GM23338 (cell line): ENCODE data around the gene IGSF5. TPM values are rescaled to one million over a fixed set of nuclear protein-coding genes. Genes with fewer than 3 reads are reported as not detected.

Experiments used
- ATAC-seq: fragments of 200-7000 bp; cut with Tn5 transposase; 3 replicates; pipeline ENCODE4 v1.9.1; 2020
- DNase-seq: peaks from one replicate; pipeline ENCODE4 v3.0.0-alpha.2; 2015; ENCODE audit warnings: low spot score
- H2AFZ ChIP-seq: fragments of 200-600 bp; sonication (generic); 2 replicates; pipeline ENCODE4 v1.8.0; 2016; ENCODE audit warnings: antibody characterized with exemption, mild to moderate bottlenecking, moderate library complexity
- H3F3A ChIP-seq: fragments of 200-600 bp; sonication (generic); replicated peaks from 2 replicates; pipeline ENCODE4 v1.8.0; 2017; ENCODE audit warnings: antibody characterized with exemption, mixed run types, low read depth
- H3K27ac ChIP-seq: fragments of 200-600 bp; sonication (generic); 2 replicates; pipeline ENCODE4 v1.6.1; 2016; ENCODE audit warnings: low read depth
- H3K27me3 ChIP-seq: fragments of 200-600 bp; sonication (generic); 2 replicates; pipeline ENCODE4 v1.8.0; 2016; ENCODE audit warnings: mild to moderate bottlenecking, mixed run types, moderate library complexity; ENCODE audit not compliant: insufficient read depth
- H3K36me3 ChIP-seq: fragments of 200-600 bp; sonication (generic); 2 replicates; pipeline ENCODE4 v1.8.0; 2016; ENCODE audit warnings: mild to moderate bottlenecking; ENCODE audit not compliant: insufficient read depth
- H3K4me1 ChIP-seq: fragments of 200-600 bp; sonication (generic); 2 replicates; pipeline ENCODE4 v1.8.0; 2016; ENCODE audit warnings: mild to moderate bottlenecking, moderate library complexity; ENCODE audit not compliant: insufficient read depth
- H3K4me2 ChIP-seq: fragments of 200-600 bp; sonication (generic); 2 replicates; pipeline ENCODE4 v1.7.1; 2017; ENCODE audit warnings: mixed run types
- H3K4me3 ChIP-seq: fragments of 200-600 bp; sonication (generic); 2 replicates; pipeline ENCODE4 v1.6.1; 2016; ENCODE audit warnings: mixed run types
- H3K79me2 ChIP-seq: fragments of 200-600 bp; sonication (generic); replicated peaks from 2 replicates; pipeline ENCODE4 v1.8.0; 2017; ENCODE audit warnings: mild to moderate bottlenecking; ENCODE audit not compliant: insufficient read depth
- H3K9me2 ChIP-seq: fragments of 200-600 bp; sonication (generic); 2 replicates; pipeline ENCODE4 v1.8.0; 2017; ENCODE audit not compliant: insufficient read depth
- H4K20me1 ChIP-seq: fragments of 200-600 bp; sonication (generic); replicated peaks from 2 replicates; pipeline ENCODE4 v1.8.0; 2017; ENCODE audit warnings: mild to moderate bottlenecking; ENCODE audit not compliant: insufficient read depth
- H3K27ac Mint-ChIP-seq: 2 replicates; pipeline ENCODE4 v1.8.0; 2020; ENCODE audit warnings: inconsistent platforms, mild to moderate bottlenecking, moderate library complexity, mixed read lengths
- H3K27me3 Mint-ChIP-seq: 3 replicates; pipeline ENCODE4 v1.8.0; 2022; ENCODE audit warnings: low read depth, mild to moderate bottlenecking, moderate library complexity, mixed read lengths, inconsistent platforms; ENCODE audit not compliant: insufficient read depth, poor library complexity
- H3K36me3 Mint-ChIP-seq: 3 replicates; pipeline ENCODE4 v1.8.0; 2021; ENCODE audit warnings: low read depth, mild to moderate bottlenecking, inconsistent platforms, moderate library complexity, mixed read lengths
- H3K4me1 Mint-ChIP-seq: 3 replicates; pipeline ENCODE4 v1.8.0; 2020; ENCODE audit warnings: mild to moderate bottlenecking, inconsistent platforms, mixed read lengths
- H3K4me3 Mint-ChIP-seq: 3 replicates; pipeline ENCODE4 v1.8.0; 2021; ENCODE audit warnings: moderate library complexity, mild to moderate bottlenecking, inconsistent platforms, mixed read lengths
- H3K9me3 Mint-ChIP-seq: 3 replicates; pipeline ENCODE4 v1.8.0; 2020; ENCODE audit warnings: moderate library complexity, mild to moderate bottlenecking, inconsistent platforms, mixed read lengths
- EZH2 ChIP-seq: fragments of 200-600 bp; sonication (generic); IDR thresholded peaks from one replicate; pipeline ENCODE4 v1.8.0; 2017; ENCODE audit warnings: antibody characterized with exemption, mild to moderate bottlenecking, low read depth; ENCODE audit not compliant: unreplicated experiment
- NANOG ChIP-seq: IDR thresholded peaks from 2 replicates; pipeline ENCODE4 v1.6.1; 2016; ENCODE audit warnings: antibody characterized with exemption, borderline replicate concordance
- POLR2AphosphoS5 ChIP-seq: IDR thresholded peaks from 2 replicates; pipeline ENCODE4 v1.6.1; 2016; ENCODE audit warnings: antibody characterized with exemption, low read depth
- ZNF114 ChIP-seq: fragments of 250-450 bp; sonication (Bioruptor Pico); IDR thresholded peaks from 2 replicates; pipeline ENCODE4 v1.5.0; 2020; ENCODE audit warnings: mild to moderate bottlenecking, moderate library complexity
- polyA plus RNA-seq: library from polyadenylated mRNA; unstranded; fragments of >200 nt; fragmentation: Nextera tagmentation; extraction: Ambion mirVana; gene quantifications from 2 replicates; pipeline ENCODE4 v1.2.1, GENCODE V29; 2016
- total RNA-seq: library from RNA; depleted of rRNA; stranded (reverse); fragments of >200 nt; shearing (Covaris generic); gene quantifications from 2 replicates; pipeline ENCODE4 v1.2.3, GENCODE V29; 2014
- TF ChIP-seq, protein P1 (sequence below): IDR thresholded peaks from one replicate; pipeline ENCODE4 v1.6.1; 2018; ENCODE audit warnings: antibody characterized with exemption; ENCODE audit not compliant: unreplicated experiment
- TF ChIP-seq, protein P2 (sequence below): IDR thresholded peaks from 2 replicates; pipeline ENCODE4 v1.6.1; 2016; ENCODE audit warnings: antibody characterized with exemption
- TF ChIP-seq, protein P3 (sequence below): fragments of 250-450 bp; sonication (Bioruptor Pico); IDR thresholded peaks from 2 replicates; pipeline ENCODE4 v1.5.0; 2020; ENCODE audit warnings: mild to moderate bottlenecking, moderate library complexity
- TF ChIP-seq, protein P4 (sequence below), 2 experiments: fragments of 200-600 bp in 1 of 2; sonication (generic) in 1 of 2; conservative IDR thresholded peaks; 2 replicates each; pipeline versions ENCODE4 v1.5.1 to v1.6.1; 2016 to 2017; ENCODE audit warnings: antibody characterized with exemption in 2 of 2, low read depth in 2 of 2, mild to moderate bottlenecking in 2 of 2, moderate library complexity in 1 of 2

The IGSF5 gene
- total and polyA plus RNA-seq, 2 experiments from 2014 or later, result 4.4 to 10.1 TPM

DNA sequence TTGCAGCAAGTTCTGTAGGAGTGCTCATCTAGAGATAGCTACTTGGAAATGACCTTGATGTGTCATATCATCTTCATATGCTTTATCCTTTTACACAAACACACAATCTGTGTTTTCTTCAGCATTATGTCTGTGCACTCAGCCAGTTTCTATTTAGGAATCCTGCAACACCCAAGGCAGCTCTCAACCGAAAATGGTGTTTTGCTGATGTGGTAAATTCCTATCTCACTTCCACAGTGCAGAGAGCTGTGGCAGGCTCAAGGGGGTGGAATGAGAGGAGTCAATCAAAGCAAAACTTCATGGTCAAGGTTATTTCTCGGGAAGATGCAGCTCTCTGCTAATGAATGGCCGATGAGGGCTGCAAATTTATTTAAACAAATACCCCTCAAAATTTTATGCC lies 59.3 kb downstream of the IGSF5 start:
- Histone ChIP-seq H4K20me1 (no peaks in the 10 kb centered on the region), H3K4me3 (no peak overlapping the region), H3K79me2 (no peaks in the 10 kb centered on the region), H3K36me3 (no peaks in the 10 kb centered on the region), H2AFZ (no peak overlapping the region), H3F3A (no peaks in the 10 kb centered on the region), H3K9me2 (no peaks in the 10 kb centered on the region), H3K27me3 (no peaks in the 10 kb centered on the region), H3K27ac (no peak overlapping the region), H3K4me1 (no peaks in the 10 kb centered on the region), H3K4me2 (no peak overlapping the region)
- Mint-ChIP-seq H3K36me3 (peaks cover 4% of the 10 kb centered on the region; the same call in 1 of the 3 replicates), H3K9me3 (no peaks in the 10 kb centered on the region), H3K27me3 (peaks cover 4% of the 10 kb centered on the region), H3K4me1 (no peaks in the 10 kb centered on the region), H3K27ac (no peak overlapping the region), H3K4me3 (no peak overlapping the region)
- no peak for TF ChIP-seq POLR2AphosphoS5
- TF ChIP-seq NANOG, result no peak
- no peak for TF ChIP-seq EZH2
- no peak for TF ChIP-seq ZNF114
- TF ChIP-seq, protein P1, sequence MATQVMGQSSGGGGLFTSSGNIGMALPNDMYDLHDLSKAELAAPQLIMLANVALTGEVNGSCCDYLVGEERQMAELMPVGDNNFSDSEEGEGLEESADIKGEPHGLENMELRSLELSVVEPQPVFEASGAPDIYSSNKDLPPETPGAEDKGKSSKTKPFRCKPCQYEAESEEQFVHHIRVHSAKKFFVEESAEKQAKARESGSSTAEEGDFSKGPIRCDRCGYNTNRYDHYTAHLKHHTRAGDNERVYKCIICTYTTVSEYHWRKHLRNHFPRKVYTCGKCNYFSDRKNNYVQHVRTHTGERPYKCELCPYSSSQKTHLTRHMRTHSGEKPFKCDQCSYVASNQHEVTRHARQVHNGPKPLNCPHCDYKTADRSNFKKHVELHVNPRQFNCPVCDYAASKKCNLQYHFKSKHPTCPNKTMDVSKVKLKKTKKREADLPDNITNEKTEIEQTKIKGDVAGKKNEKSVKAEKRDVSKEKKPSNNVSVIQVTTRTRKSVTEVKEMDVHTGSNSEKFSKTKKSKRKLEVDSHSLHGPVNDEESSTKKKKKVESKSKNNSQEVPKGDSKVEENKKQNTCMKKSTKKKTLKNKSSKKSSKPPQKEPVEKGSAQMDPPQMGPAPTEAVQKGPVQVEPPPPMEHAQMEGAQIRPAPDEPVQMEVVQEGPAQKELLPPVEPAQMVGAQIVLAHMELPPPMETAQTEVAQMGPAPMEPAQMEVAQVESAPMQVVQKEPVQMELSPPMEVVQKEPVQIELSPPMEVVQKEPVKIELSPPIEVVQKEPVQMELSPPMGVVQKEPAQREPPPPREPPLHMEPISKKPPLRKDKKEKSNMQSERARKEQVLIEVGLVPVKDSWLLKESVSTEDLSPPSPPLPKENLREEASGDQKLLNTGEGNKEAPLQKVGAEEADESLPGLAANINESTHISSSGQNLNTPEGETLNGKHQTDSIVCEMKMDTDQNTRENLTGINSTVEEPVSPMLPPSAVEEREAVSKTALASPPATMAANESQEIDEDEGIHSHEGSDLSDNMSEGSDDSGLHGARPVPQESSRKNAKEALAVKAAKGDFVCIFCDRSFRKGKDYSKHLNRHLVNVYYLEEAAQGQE, result no peak
- TF ChIP-seq, protein P2, sequence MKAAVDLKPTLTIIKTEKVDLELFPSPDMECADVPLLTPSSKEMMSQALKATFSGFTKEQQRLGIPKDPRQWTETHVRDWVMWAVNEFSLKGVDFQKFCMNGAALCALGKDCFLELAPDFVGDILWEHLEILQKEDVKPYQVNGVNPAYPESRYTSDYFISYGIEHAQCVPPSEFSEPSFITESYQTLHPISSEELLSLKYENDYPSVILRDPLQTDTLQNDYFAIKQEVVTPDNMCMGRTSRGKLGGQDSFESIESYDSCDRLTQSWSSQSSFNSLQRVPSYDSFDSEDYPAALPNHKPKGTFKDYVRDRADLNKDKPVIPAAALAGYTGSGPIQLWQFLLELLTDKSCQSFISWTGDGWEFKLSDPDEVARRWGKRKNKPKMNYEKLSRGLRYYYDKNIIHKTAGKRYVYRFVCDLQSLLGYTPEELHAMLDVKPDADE, result no peak
- TF ChIP-seq, protein P3, sequence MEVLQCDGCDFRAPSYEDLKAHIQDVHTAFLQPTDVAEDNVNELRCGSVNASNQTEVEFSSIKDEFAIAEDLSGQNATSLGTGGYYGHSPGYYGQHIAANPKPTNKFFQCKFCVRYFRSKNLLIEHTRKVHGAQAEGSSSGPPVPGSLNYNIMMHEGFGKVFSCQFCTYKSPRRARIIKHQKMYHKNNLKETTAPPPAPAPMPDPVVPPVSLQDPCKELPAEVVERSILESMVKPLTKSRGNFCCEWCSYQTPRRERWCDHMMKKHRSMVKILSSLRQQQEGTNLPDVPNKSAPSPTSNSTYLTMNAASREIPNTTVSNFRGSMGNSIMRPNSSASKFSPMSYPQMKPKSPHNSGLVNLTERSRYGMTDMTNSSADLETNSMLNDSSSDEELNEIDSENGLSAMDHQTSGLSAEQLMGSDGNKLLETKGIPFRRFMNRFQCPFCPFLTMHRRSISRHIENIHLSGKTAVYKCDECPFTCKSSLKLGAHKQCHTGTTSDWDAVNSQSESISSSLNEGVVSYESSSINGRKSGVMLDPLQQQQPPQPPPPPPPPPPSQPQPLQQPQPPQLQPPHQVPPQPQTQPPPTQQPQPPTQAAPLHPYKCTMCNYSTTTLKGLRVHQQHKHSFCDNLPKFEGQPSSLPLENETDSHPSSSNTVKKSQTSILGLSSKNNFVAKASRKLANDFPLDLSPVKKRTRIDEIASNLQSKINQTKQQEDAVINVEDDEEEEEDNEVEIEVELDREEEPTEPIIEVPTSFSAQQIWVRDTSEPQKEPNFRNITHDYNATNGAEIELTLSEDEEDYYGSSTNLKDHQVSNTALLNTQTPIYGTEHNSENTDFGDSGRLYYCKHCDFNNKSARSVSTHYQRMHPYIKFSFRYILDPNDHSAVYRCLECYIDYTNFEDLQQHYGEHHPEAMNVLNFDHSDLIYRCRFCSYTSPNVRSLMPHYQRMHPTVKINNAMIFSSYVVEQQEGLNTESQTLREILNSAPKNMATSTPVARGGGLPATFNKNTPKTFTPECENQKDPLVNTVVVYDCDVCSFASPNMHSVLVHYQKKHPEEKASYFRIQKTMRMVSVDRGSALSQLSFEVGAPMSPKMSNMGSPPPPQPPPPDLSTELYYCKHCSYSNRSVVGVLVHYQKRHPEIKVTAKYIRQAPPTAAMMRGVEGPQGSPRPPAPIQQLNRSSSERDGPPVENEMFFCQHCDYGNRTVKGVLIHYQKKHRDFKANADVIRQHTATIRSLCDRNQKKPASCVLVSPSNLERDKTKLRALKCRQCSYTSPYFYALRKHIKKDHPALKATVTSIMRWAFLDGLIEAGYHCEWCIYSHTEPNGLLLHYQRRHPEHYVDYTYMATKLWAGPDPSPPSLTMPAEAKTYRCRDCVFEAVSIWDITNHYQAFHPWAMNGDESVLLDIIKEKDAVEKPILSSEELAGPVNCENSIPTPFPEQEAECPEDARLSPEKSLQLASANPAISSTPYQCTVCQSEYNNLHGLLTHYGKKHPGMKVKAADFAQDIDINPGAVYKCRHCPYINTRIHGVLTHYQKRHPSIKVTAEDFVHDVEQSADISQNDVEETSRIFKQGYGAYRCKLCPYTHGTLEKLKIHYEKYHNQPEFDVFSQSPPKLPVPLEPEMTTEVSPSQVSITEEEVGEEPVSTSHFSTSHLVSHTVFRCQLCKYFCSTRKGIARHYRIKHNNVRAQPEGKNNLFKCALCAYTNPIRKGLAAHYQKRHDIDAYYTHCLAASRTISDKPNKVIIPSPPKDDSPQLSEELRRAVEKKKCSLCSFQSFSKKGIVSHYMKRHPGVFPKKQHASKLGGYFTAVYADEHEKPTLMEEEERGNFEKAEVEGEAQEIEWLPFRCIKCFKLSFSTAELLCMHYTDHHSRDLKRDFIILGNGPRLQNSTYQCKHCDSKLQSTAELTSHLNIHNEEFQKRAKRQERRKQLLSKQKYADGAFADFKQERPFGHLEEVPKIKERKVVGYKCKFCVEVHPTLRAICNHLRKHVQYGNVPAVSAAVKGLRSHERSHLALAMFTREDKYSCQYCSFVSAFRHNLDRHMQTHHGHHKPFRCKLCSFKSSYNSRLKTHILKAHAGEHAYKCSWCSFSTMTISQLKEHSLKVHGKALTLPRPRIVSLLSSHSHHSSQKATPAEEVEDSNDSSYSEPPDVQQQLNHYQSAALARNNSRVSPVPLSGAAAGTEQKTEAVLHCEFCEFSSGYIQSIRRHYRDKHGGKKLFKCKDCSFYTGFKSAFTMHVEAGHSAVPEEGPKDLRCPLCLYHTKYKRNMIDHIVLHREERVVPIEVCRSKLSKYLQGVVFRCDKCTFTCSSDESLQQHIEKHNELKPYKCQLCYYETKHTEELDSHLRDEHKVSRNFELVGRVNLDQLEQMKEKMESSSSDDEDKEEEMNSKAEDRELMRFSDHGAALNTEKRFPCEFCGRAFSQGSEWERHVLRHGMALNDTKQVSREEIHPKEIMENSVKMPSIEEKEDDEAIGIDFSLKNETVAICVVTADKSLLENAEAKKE (CRISPR knock-in tag), result no peak
- TF ChIP-seq, protein P4, sequence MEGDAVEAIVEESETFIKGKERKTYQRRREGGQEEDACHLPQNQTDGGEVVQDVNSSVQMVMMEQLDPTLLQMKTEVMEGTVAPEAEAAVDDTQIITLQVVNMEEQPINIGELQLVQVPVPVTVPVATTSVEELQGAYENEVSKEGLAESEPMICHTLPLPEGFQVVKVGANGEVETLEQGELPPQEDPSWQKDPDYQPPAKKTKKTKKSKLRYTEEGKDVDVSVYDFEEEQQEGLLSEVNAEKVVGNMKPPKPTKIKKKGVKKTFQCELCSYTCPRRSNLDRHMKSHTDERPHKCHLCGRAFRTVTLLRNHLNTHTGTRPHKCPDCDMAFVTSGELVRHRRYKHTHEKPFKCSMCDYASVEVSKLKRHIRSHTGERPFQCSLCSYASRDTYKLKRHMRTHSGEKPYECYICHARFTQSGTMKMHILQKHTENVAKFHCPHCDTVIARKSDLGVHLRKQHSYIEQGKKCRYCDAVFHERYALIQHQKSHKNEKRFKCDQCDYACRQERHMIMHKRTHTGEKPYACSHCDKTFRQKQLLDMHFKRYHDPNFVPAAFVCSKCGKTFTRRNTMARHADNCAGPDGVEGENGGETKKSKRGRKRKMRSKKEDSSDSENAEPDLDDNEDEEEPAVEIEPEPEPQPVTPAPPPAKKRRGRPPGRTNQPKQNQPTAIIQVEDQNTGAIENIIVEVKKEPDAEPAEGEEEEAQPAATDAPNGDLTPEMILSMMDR (conservative IDR thresholded peaks at IDR 0.05; ENCODE audit: low read depth in 2 of 2), result no peak
- ATAC-seq, result no peak
- no peak for DNase-seq
